Neural cell (in vitro differentiated cells): ENCODE data around the gene SCN8A.

ENCODE experiments used
- CTCF ChIP-seq: fragments of 450-650 bp; IDR thresholded peaks from 2 replicates; pipeline ENCODE4 v1.5.1; 2014; ENCODE audit warnings: antibody characterized with exemption, mild to moderate bottlenecking, moderate library complexity; ENCODE audit not compliant: poor library complexity, severe bottlenecking
- EZH2 ChIP-seq: fragments of 200-600, 300-800 bp; shearing (Covaris generic), sonication (generic); IDR thresholded peaks from 2 replicates; pipeline ENCODE4 v1.6.1; 2014; ENCODE audit warnings: antibody characterized with exemption, low read length, borderline replicate concordance, mild to moderate bottlenecking; ENCODE audit not compliant: insufficient read depth, poor library complexity, severe bottlenecking
- MXI1 ChIP-seq: fragments of 450-650 bp; conservative IDR thresholded peaks from 2 replicates; pipeline ENCODE4 v1.6.1; 2014; ENCODE audit warnings: antibody characterized with exemption, mild to moderate bottlenecking; ENCODE audit not compliant: poor library complexity, severe bottlenecking
- RAD21 ChIP-seq: fragments of 450-650 bp; conservative IDR thresholded peaks from 2 replicates; pipeline ENCODE4 v1.6.1; 2014; ENCODE audit warnings: antibody characterized with exemption, mild to moderate bottlenecking, moderate library complexity
- TF ChIP-seq, protein P1 (sequence below): IDR thresholded peaks from 2 replicates; pipeline ENCODE4 v1.6.1; 2012; ENCODE audit warnings: borderline replicate concordance

DNA sequence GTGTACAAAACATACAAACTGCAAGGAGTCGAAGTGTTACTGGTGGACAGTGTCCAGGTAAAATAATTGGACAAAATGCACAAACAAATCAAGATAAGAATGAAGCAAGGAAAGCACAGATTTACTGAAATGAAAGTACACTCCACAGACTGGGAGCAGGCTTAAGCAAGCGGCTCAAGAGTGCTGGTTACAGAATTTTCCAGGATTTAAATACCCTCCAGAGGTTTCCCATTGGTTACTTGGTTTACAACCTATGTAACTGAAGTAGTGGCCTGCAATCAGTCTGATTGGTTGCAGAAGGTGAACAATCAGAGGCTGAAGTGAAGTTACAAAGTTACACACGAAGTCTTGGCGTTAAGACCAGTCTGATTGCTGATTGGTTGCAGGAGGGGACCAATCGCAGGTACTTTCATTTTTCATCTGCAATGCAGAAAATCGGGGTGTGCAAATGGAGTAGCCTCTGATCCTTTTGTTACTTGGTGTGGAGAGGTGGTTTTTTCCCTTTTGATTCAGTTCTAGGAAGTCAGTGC is 11.6 kb upstream of the SCN8A start:
- TF ChIP-seq MXI1, result no peak
- TF ChIP-seq CTCF, result no peak
- no peak for TF ChIP-seq EZH2
- TF ChIP-seq RAD21, result no peak
- TF ChIP-seq, protein P1, sequence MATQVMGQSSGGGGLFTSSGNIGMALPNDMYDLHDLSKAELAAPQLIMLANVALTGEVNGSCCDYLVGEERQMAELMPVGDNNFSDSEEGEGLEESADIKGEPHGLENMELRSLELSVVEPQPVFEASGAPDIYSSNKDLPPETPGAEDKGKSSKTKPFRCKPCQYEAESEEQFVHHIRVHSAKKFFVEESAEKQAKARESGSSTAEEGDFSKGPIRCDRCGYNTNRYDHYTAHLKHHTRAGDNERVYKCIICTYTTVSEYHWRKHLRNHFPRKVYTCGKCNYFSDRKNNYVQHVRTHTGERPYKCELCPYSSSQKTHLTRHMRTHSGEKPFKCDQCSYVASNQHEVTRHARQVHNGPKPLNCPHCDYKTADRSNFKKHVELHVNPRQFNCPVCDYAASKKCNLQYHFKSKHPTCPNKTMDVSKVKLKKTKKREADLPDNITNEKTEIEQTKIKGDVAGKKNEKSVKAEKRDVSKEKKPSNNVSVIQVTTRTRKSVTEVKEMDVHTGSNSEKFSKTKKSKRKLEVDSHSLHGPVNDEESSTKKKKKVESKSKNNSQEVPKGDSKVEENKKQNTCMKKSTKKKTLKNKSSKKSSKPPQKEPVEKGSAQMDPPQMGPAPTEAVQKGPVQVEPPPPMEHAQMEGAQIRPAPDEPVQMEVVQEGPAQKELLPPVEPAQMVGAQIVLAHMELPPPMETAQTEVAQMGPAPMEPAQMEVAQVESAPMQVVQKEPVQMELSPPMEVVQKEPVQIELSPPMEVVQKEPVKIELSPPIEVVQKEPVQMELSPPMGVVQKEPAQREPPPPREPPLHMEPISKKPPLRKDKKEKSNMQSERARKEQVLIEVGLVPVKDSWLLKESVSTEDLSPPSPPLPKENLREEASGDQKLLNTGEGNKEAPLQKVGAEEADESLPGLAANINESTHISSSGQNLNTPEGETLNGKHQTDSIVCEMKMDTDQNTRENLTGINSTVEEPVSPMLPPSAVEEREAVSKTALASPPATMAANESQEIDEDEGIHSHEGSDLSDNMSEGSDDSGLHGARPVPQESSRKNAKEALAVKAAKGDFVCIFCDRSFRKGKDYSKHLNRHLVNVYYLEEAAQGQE, result no peak
